NCI-H345 treated with DMSO at 0.1 percent for 48 hours (cell line): Measurements from ENCODE around the gene RALGPS2.

Experiments used
- DNase-seq: peaks from one replicate; lab custom pipeline; 2025; ENCODE audit not compliant: unreplicated experiment; lab: John Stamatoyannopoulos, UW

Gene RALGPS2

DNA sequence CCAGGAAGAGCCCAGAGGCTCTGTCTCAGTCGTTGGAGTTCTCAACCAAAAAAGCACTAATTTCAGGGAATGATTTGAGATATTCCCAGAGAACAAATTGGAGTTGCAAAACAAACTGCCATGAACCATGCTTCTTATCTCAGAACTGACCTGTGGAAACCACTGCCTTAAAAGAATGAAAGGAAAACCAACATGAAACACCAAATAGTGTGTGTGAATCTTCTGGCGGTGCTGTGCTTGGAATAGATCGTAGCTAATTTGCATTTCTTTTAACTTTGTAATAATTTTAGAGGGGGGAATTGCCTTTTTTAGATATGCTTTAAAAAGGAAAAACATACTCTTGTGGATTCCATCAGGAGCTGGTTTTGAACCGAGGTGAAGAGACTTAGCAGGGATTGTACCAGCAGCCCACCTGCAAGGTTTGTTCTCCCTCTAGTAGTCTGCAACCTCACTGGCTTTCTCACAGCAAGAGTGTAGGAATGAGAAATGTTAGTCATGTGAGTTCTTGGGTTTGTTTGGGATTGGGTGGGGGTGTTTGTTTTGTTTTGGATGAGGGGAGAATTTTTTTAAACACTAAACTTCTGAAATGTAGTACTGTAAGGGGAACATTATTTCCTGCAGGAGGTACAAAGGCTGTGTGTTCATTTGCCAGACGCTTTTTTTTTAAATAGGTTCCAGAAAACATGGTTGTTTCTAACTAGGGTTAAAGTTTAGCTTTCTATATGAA lies 191.6 kb downstream of the RALGPS2 start:
- DNase-seq: no peak

DNA sequence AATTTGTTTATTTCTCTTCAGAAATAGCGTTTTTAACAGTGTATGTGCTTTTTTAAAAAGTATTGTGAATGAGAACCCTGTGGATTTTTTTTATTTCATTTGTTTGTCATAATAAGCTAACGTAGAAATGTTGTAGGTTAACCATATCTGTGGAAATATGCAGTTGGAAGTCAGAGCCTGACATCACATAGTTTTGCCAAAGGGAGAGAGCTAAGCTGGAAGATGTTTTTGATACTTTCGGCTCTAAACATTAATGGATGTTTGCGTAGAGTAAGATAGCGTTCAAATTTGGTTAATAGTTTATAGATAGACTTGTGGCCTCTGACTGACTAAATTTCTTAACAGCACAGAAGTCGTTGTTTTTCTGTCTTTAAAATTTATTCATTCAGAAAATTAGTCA lies 193.3 kb downstream of the RALGPS2 start:
- DNase-seq: no peak

GRCh38 chr1:178918955-178919354 lies 193.9 kb downstream of the RALGPS2 start:
- no peak for DNase-seq

DNA sequence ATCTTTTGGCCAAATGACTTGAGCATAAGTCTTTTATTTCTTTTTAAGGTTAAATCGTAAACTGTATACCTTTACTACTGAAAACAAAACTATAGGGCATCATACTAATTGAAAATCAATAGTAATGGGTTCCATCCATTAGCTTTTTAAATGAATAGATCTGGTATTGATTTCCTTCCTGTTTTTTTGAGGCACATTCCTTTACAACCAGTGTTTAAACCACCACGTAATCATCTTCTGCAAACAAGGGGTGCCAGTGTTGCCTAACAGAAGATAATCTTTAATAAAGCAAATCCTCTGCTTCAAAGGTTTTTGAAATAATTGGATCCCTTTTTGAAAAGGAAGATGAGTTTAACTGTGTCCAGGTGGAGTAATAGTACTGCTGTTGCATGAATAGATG lies 194.5 kb downstream of the RALGPS2 start:
- no peak for DNase-seq

DNA sequence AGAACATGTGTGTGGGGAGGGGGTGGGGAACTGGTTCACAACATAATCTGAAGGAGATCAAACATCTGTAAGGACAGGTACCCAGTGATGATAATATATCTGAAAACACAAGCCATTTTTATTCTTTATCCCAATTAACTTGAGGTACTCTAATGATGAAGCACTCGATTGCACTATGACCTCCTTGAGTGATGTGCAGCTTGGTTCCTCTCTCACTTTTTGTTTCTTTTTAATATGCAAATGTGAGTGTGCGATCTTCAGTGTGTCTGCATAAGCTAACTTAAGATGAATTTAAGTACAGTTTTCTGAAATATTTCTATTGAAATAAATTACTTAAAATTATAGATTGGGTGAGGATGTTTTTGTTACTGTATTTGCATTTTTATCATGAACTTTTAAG lies 196.5 kb downstream of the RALGPS2 start:
- no peak for DNase-seq

- no peak for DNase-seq
These were observed 198.5 kb downstream of the RALGPS2 start for GRCh38 chr1:178923512-178923911.

DNA sequence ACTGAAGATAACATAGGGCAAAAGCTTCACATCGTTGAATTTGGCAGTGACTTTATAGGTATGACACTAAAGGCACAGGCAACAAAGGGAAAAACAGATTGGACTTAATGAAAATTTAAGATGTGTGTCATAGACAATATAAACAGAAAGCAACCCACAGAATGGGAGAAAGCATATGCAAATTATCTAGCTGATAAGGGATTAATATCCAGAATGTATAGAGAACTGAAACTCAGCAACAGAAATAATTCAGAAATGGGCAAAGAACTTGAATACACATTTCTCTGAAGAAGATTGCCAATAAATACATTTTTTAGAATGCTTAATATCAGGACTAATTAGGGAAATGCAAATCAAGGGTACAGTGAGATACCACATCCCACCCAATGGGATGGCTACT lies 201.0 kb downstream of the RALGPS2 start:
- no peak for DNase-seq

DNA sequence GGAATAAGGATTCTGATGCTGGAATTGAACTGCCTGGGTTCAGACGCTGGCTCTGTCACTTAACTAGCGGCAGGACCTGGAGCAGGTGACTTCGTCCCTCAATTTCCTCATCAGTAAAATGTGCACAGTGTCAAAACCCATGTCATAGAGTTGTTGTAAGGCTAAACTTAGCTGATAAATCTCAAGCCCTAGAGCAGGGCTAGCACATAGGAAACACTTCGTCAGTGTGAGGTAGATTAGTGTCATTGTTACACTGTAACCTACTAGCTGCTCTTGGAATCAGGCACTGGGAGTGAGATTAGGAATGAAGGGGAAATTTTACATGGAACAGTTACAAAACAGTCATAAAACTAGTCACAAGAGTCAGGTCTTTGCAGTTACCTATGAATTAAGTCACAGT lies 202.0 kb downstream of the RALGPS2 start:
- DNase-seq: no peak

DNA sequence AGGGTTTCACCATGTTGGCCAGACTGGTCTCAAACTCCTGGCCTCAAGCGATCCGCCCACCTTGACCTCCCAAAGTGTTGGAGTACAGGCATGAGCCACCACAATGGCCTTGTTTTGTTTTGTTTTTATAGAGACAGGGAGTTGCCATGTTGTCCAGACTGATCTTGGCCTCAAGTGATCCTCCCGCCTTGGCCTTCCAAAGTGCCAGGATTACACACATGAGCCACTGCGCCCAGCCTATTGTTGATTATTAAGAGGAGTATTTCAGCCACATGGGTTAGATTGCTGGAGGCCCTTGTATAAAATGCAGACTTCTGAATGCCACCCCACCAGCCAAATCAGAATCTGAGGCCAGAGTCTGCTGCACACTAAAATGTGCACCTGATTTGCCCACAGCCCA lies 203.0 kb downstream of the RALGPS2 start:
- no peak for DNase-seq

DNA sequence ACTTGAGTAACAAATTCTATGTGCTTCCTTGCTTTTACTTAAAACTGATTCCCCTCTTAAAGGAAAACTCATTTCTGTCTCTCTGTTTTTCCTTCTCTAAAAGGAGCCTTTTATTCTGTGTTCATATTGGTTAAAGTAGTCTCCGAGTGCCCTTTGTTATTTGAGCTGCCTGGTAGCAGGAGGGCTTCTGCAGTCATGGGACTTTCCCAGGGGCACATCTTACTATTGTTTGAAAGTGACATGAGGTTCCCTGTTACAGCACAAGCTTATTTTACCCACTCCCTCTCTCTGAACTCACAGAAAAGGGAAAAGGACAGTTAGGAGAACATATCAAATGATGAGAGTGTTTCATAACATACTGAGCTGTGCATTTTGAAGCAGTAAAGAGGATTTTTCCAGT lies 203.9 kb downstream of the RALGPS2 start:
- no peak for DNase-seq

- no peak for DNase-seq
These were observed 207.0 kb downstream of the RALGPS2 start for GRCh38 chr1:178931858-178932551.

DNA sequence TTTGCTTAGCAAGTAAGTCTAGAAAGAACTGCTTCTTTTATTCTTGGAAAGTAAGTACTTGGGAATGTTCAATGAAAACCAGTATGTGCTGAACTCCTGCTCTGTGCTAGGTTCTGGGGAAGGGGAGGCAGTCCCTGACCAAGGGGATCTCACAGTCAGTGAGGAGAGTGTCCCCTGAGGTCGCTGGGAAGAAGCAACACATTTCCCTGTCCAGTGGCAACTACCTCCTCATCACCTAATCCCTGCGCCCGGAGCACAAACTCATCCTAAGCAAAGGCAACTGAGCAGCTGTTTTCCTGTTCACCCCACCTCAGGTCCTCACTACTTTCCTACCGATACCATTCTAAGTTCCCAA lies 207.5 kb downstream of the RALGPS2 start:
- no peak for DNase-seq

- DNase-seq: no peak
These were observed 208.1 kb downstream of the RALGPS2 start for GRCh38 chr1:178933105-178933561.

GRCh38 chr1:178933709-178934490 lies 208.9 kb downstream of the RALGPS2 start:
- no peak for DNase-seq

DNA sequence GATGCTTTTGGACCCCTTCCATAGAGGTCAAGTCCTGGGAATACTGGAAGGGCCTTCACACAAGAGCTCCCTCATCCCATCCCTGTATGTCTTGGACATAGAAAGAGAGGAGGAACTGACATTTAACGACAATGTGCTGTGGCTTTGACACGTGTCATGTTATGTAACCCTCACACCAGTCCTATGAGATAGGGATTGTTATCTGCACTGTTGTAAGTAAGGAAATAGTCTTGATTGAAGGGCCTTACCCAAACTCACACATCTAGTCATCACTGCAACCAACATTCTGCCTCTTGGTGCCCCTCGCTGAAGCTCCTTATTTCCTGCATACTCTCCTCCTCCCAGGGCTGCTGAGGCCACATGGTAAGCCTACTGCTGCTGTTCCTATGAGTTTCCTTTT lies 209.5 kb downstream of the RALGPS2 start:
- DNase-seq: no peak

DNA sequence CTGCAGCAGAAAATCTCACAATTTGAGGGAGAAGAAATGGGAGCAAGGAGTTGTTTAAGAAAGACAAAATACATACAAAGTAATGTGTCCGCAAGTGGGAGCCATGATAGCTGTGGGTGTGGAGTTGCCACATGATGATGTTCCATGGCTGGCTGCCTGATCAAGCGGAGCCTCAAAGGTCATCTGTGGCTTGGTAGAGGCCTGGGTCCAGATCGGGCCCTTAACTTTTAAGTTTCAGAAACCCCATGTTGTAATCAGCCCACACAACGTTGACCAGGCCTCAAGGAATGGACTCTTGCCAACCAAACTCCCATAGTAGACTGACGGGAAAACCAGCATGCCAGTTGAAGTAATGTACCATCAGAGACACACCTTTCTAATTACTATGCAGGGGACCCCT lies 210.6 kb downstream of the RALGPS2 start:
- no peak for DNase-seq

- no peak for DNase-seq
These were observed 212.7 kb downstream of the RALGPS2 start for GRCh38 chr1:178937695-178938094.

- DNase-seq: no peak
These were observed 213.3 kb downstream of the RALGPS2 start for GRCh38 chr1:178938101-178938958.

DNA sequence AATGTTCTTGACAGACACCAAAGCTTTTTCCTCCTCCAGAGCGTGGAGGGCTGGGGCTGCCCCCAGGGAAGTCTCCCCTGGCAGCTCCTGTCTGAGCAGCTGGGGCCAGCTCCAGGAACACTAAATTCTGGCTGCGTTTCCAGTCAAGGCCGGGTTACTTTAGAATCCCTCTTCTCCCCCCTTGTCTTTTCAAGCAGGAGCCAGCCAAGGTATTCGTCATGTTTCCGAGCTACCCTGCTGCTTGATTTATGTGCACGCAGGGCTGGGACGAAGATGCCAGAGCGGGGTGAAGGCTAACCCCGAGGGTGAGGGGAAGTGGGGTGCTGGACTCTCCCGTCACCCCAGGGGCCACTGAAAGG lies 213.9 kb downstream of the RALGPS2 start:
- no peak for DNase-seq

DNA sequence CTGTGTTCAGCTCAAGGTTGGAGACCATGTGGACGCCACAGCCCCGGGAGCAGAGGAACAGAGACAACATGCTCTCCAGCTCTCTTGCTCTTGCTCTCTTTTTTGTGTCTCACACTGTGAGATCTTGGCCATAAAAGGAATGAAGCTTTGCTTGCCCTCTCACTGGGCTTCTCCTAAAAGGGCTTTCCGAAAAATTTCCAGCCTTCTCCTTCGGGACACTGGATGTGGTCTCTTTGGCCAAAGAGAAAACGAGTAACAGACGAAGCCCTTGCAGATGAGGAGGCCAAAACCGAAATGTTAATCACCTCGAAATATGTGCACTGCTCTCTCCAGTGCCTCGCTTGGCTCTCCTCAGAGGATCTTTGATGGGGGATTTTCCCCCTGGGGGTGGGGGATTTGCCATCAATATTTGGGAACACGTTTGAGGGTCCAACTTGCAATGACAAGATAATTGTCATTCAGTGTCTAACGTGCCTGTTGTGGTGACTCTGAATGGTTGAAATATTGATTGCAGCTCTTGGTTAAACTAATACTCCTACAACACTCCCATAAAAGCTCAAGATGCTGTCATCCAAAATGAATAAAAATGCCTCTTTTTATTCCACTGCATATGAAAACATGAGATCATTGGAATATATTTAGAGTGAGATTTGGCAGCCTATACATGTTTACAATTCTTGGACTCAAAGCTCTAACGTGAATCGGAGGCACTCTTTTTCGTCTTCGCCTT lies 214.5 kb downstream of the RALGPS2 start:
- no peak for DNase-seq
